Astrocyte of the spinal cord (primary cell): Measurements from ENCODE around the gene RPTOR.

ENCODE experiments used
- DNase-seq: peaks from one replicate; pipeline ENCODE4 v3.0.0; 2011; ENCODE audit warnings: low read depth, low spot score
- H3K4me3 ChIP-seq: 2 replicates; pipeline ENCODE4 v1.5.1; 2011; ENCODE audit warnings: low read depth, mild to moderate bottlenecking, low read length, moderate library complexity
- CTCF ChIP-seq: IDR thresholded peaks from 2 replicates; pipeline ENCODE4 v1.5.1; 2012; ENCODE audit warnings: low read depth, mild to moderate bottlenecking, low read length, inconsistent platforms
- in situ Hi-C: cut with HindIII; loops from 2 replicates; pipeline ENCODE4 v1.10.0; 2017; ENCODE audit warnings: low sequenced_read_pairs

The RPTOR gene

GRCh38 chr17:80835816-80836657 lies 291.4 kb downstream of the RPTOR start:
- no peak overlapping the region for H3K4me3 ChIP-seq
- no peak for TF ChIP-seq CTCF
- in situ Hi-C loops, result no loop called here
- DNase-seq, result no peak

GRCh38 chr17:80836658-80836965 lies 292.0 kb downstream of the RPTOR start:
- TF ChIP-seq CTCF, result no peak
- no peak for DNase-seq
- H3K4me3 ChIP-seq, result no peak overlapping the region
- in situ Hi-C loops, result no loop called here

GRCh38 chr17:80836971-80837481 lies 292.4 kb downstream of the RPTOR start:
- DNase-seq, result no peak
- no peak overlapping the region for H3K4me3 ChIP-seq
- in situ Hi-C loops, result no loop called here
- no peak for TF ChIP-seq CTCF

GRCh38 chr17:80837711-80838110 lies 293.1 kb downstream of the RPTOR start:
- no peak for DNase-seq
- no peak for TF ChIP-seq CTCF
- in situ Hi-C loops, result no loop called here
- H3K4me3 ChIP-seq, result no peak overlapping the region

- no peak overlapping the region for H3K4me3 ChIP-seq
- DNase-seq, result no peak
- TF ChIP-seq CTCF, result no peak
- in situ Hi-C loops, result no loop called here
These were observed 293.8 kb downstream of the RPTOR start for GRCh38 chr17:80838311-80839025.

- no peak overlapping the region for H3K4me3 ChIP-seq
- no peak for TF ChIP-seq CTCF
- DNase-seq, result no peak
- in situ Hi-C loops, result no loop called here
These were observed 294.3 kb downstream of the RPTOR start for GRCh38 chr17:80839026-80839345.
